Activated CD4-positive, alpha-beta T cell treated with anti-CD3 and anti-CD28 coated beads, Interleukin-2, amount 10 ng/mL, durations not matched to agents 7 days and 5 days (primary cell): Measurements from ENCODE around the gene CCDC142. TPM values are rescaled to one million over a fixed set of nuclear protein-coding genes. Genes with fewer than 3 reads are reported as not detected.
"Not testable (repeated sequence)": the region's sequence is repeated elsewhere in the genome, so short reads cannot be mapped to it uniquely, and the experiment has no call there.

Experiments used
- CTCF ChIA-PET: fragments of 350-600 bp; sonication (Branson Sonifier 250); formaldehyde crosslinking; loops from one replicate; lab custom pipeline; 2021; ENCODE audit warnings: antibody characterized with exemption; lab: Charles Lee
- POLR2A ChIA-PET: fragments of 350-600 bp; sonication (Branson Sonifier 250); formaldehyde crosslinking; loops from one replicate; lab custom pipeline; 2021; ENCODE audit warnings: antibody characterized with exemption; lab: Charles Lee
- DNase-seq: peaks from one replicate; pipeline ENCODE4 v3.0.0-alpha.2; 2020
- H3K27ac Mint-ChIP-seq: one replicate; pipeline ENCODE4 v1.8.0; 2021; ENCODE audit warnings: mild to moderate bottlenecking, moderate library complexity, mixed read lengths
- H3K27me3 Mint-ChIP-seq: one replicate; pipeline ENCODE4 v1.8.0; 2021; ENCODE audit warnings: mixed read lengths
- H3K36me3 Mint-ChIP-seq: one replicate; pipeline ENCODE4 v1.8.0; 2021; ENCODE audit warnings: low read depth, mixed read lengths
- H3K4me1 Mint-ChIP-seq: one replicate; pipeline ENCODE4 v1.8.0; 2021; ENCODE audit warnings: mixed read lengths
- H3K4me3 Mint-ChIP-seq: one replicate; pipeline ENCODE4 v1.8.0; 2021; ENCODE audit warnings: mild to moderate bottlenecking, moderate library complexity, mixed read lengths
- H3K9me3 Mint-ChIP-seq: one replicate; pipeline ENCODE4 v1.8.0; 2021; ENCODE audit warnings: mixed read lengths
- total RNA-seq, 2 experiments: library from RNA; stranded (reverse); gene quantifications; one replicate each; pipeline ENCODE4 v1.2.3, GENCODE V29; 2021

The CCDC142 gene
- total RNA-seq, 2 experiments from 2014 or later, result 26.8 to 27.1 TPM

- Mint-ChIP-seq H3K4me1 (peaks cover 62% of the 10 kb centered on the region), H3K27ac (peak overlapping the region; percentile 98), H3K9me3 (no peaks in the 10 kb centered on the region), H3K4me3 (peak overlapping the region; percentile 91), H3K36me3 (peaks cover 21% of the 10 kb centered on the region), H3K27me3 (no peaks in the 10 kb centered on the region)
- ChIA-PET CTCF (interaction anchor here (0.9 to 9.8 kb wide), 9 partner anchors 10 to 133 kb away, joined by 3 to 66 read pairs (median 6); partner anchors contain the start of genes AUP1, CCDC142, HTRA2 and MRPL53), POLR2A (interaction anchor here (0.6 to 1.3 kb wide), 3 partner anchors 15 to 37 kb away, joined by 3 to 6 read pairs (median 6); partner anchors contain the start of genes C2orf81 and MRPL53)
- peak; percentile 80 for DNase-seq
Observed at GRCh38 chr2:74457549-74458131, 25.2 kb downstream of the CCDC142 start.

DNA sequence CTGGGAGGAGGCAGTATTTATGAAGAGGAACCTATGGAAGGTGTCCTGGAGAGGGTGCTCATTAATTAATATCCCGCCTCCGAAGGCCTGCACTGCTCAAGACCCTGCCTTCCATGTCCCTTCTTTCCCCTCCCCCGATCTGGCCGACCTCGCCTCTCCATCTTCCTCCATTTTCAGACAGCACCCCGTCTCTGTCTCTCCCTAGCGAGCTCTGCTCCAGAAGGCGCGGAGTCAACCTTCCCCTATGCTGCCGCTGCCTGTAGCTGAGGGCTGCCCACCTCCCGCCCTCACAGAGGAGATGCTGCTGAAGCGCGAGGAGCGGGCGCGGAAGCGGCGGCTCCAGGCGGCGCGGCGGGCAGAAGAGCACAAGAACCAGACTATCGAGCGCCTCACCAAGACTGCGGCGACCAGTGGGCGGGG is 25.7 kb downstream of the CCDC142 start:
- H3K27me3 Mint-ChIP-seq, result no peaks in the 10 kb centered on the region
- peaks cover 21% of the 10 kb centered on the region for H3K36me3 Mint-ChIP-seq
- no peak for DNase-seq
- ChIA-PET POLR2A (interaction anchor here (0.6 to 1.3 kb wide), 2 partner anchors 36 to 37 kb away, joined by 3 to 6 read pairs; partner anchors contain the start of gene C2orf81), CTCF (interaction anchor here (0.6 to 9.8 kb wide), 7 partner anchors 10 to 132 kb away, joined by 3 to 66 read pairs (median 6); partner anchors contain the start of genes CCDC142, MRPL53 and TTC31)
- H3K4me3 Mint-ChIP-seq, result peak overlapping the region; percentile 91
- H3K9me3 Mint-ChIP-seq, result no peaks in the 10 kb centered on the region
- H3K4me1 Mint-ChIP-seq, result peaks cover 66% of the 10 kb centered on the region
- H3K27ac Mint-ChIP-seq, result peak overlapping the region; percentile 98

GRCh38 chr2:74454654-74455511 is 27.9 kb downstream of the CCDC142 start, which contains the start of gene INO80B:
Gene INO80B, plus strand, starts transcription at chr2:74455087. Its CDS starts 30 bp downstream, at chr2:74455117.
- DNase-seq, result peak; percentile 97
- no peaks in the 10 kb centered on the region for H3K27me3 Mint-ChIP-seq
- peak within 1 kb of the TSS; percentile 98 for H3K27ac Mint-ChIP-seq
- H3K9me3 Mint-ChIP-seq, result no peaks in the 10 kb centered on the region
- H3K4me1 Mint-ChIP-seq, result peaks cover 61% of the 10 kb centered on the region
- CTCF ChIA-PET, result interaction anchor here (0.9 to 9.8 kb wide), 5 partner anchors 11 to 64 kb away, joined by 3 to 66 read pairs (median 4); partner anchors contain the start of genes CCDC142 and TTC31
- H3K36me3 Mint-ChIP-seq, result peaks cover 13% of the 10 kb centered on the region
- H3K4me3 Mint-ChIP-seq, result peak within 1 kb of the TSS; percentile 91
- POLR2A ChIA-PET, result interaction anchor here (0.6 to 1.3 kb wide), 4 partner anchors 16 to 75 kb away, joined by 3 read pairs; partner anchors contain the start of genes AUP1, C2orf81, HTRA2 and MRPL53

DNA sequence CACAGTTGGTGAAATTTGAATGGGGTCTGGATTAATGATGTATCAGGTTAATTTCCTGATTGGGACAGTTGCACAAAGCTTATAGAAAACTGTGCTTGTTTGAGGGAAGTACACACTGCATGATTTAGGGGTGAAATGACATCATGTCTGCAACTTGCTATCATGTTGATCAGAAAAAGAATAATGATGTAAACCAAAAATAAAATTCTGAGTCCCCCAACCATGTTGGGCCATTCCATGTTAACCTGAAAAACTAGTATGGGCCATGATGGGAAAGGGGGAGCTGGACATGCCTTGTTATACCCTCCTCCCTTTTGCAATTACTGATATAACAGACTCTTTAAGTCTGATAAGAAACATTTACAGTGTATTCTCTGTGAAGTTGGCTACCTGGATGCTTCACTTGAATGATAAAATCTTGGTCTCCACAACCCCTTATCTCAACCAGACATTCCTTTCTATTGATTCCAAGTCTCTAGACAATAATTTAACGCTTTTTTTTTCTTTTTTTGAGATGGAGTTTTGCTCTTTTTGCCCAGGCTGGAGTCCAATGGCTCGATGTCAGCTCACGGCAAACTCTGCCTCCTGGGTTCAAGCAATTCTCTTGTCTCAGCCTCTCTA is 32.1 kb downstream of the CCDC142 start:
- Mint-ChIP-seq H3K36me3 (peaks cover 2% of the 10 kb centered on the region), H3K27ac (peak overlapping the region; percentile 41), H3K4me1 (peaks cover 34% of the 10 kb centered on the region)

GRCh38 chr2:74448771-74449170 is 34.0 kb downstream of the CCDC142 start:
- CTCF ChIA-PET, result interaction anchor here (1.1 kb wide), 1 partner anchor 9 kb away, joined by 3 read pairs; no protein-coding TSS in a partner anchor
- POLR2A ChIA-PET, result no interaction called here
- H3K27ac Mint-ChIP-seq, result peak overlapping the region; percentile 20
- H3K4me1 Mint-ChIP-seq, result peaks cover 19% of the 10 kb centered on the region
- DNase-seq, result no peak
- H3K36me3 Mint-ChIP-seq, result no peaks in the 10 kb centered on the region
- H3K27me3 Mint-ChIP-seq, result peaks cover 19% of the 10 kb centered on the region
- H3K9me3 Mint-ChIP-seq, result no peaks in the 10 kb centered on the region
- H3K4me3 Mint-ChIP-seq, result no peak overlapping the region

More for the DNA sequence above, 32.1 kb downstream of the CCDC142 start:
- H3K4me3 Mint-ChIP-seq, result no peak overlapping the region
- no peaks in the 10 kb centered on the region for H3K9me3 Mint-ChIP-seq
- CTCF ChIA-PET, result interaction anchor here (0.7 to 0.9 kb wide), 2 partner anchors 10 to 11 kb away, joined by 3 to 4 read pairs; no protein-coding TSS in a partner anchor
- peaks cover 6% of the 10 kb centered on the region for H3K27me3 Mint-ChIP-seq
- POLR2A ChIA-PET, result no interaction called here
- no peak for DNase-seq

DNA sequence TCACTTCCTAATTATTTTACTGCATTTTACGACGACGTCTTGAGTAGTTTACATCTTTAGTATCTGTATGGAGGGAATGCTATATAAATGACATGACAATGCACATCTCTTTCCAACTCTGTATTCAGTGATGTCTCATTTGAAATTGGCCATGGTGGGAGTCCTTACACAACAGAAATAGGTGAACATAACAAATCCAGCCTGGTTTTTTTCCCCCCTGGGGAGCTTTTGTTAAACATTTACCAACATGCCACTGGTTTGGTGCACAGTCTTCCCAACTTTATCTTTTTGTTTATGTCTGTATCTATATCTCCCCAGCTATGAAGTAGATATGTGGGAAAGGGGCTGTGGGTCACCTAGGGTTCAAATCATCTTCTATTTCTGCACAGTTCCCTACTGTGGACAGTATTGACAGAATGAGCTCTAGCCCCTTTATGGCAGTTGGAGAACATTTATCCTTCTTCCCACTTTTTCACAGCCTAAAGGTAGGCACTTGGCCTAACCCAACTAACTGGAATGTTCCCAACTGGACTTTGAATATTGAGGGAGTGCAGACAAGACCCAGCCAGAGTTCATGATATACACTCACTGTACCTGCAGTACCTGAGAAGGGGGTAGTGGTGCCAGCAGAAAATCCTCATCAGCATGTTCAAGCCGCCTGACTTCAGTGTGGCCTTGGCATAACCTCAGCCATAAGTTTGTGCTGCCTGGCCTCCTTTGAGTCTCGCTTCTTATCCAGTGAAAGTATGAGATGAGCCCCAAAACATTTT is 35.4 kb downstream of the CCDC142 start:
- ChIA-PET CTCF (no interaction called here), POLR2A (no interaction called here)
- Mint-ChIP-seq H3K4me3 (no peak overlapping the region), H3K27ac (no peak overlapping the region), H3K36me3 (no peaks in the 10 kb centered on the region), H3K27me3 (peaks cover 25% of the 10 kb centered on the region), H3K9me3 (no peaks in the 10 kb centered on the region), H3K4me1 (peaks cover 6% of the 10 kb centered on the region)
- DNase-seq, result no peak

- DNase-seq, result no peak
- CTCF ChIA-PET, result interaction anchor here (0.8 to 1.6 kb wide), 3 partner anchors 10 to 89 kb away, joined by 3 to 4 read pairs (median 3); partner anchors contain the start of gene INO80B
- Mint-ChIP-seq H3K27me3 (peaks cover 36% of the 10 kb centered on the region), H3K27ac (no peak overlapping the region), H3K9me3 (no peaks in the 10 kb centered on the region), H3K4me1 (peaks cover 11% of the 10 kb centered on the region), H3K36me3 (no peaks in the 10 kb centered on the region), H3K4me3 (no peak overlapping the region)
- POLR2A ChIA-PET, result no interaction called here
Observed at GRCh38 chr2:74444498-74445318, 38.1 kb downstream of the CCDC142 start.

GRCh38 chr2:74442483-74443297 is 40.1 kb downstream of the CCDC142 start:
- H3K36me3 Mint-ChIP-seq, POLR2A ChIA-PET, H3K9me3 Mint-ChIP-seq, DNase-seq, H3K27ac Mint-ChIP-seq, H3K4me1 Mint-ChIP-seq: not testable (repeated sequence)
- Mint-ChIP-seq H3K4me3 (peak overlapping the region; percentile 55), H3K27me3 (peaks cover 52% of the 10 kb centered on the region)
- CTCF ChIA-PET, result interaction anchor here (0.9 to 1.8 kb wide), 4 partner anchors 9 to 20 kb away, joined by 3 to 6 read pairs (median 4); no protein-coding TSS in a partner anchor

- Mint-ChIP-seq H3K4me3 (peak within 1 kb of the TSS; percentile 55), H3K9me3 (no peaks in the 10 kb centered on the region), H3K4me1 (peaks cover 9% of the 10 kb centered on the region), H3K36me3 (no peaks in the 10 kb centered on the region), H3K27ac (no peak within 1 kb of the TSS), H3K27me3 (peaks cover 46% of the 10 kb centered on the region)
- DNase-seq, result no peak
- ChIA-PET CTCF (interaction anchor here (0.9 to 1.8 kb wide), 4 partner anchors 9 to 145 kb away, joined by 3 to 6 read pairs (median 4); no protein-coding TSS in a partner anchor), POLR2A (no interaction called here)
Observed at GRCh38 chr2:74441690-74442482, 40.9 kb downstream of the CCDC142 start, which contains the start of gene RTKN. Gene RTKN, minus strand, starts transcription at chr2:74441937. Its CDS starts 121 bp downstream, at chr2:74441816.
